ENCODE data around the gene NFYB.

NFYB gene

DNA sequence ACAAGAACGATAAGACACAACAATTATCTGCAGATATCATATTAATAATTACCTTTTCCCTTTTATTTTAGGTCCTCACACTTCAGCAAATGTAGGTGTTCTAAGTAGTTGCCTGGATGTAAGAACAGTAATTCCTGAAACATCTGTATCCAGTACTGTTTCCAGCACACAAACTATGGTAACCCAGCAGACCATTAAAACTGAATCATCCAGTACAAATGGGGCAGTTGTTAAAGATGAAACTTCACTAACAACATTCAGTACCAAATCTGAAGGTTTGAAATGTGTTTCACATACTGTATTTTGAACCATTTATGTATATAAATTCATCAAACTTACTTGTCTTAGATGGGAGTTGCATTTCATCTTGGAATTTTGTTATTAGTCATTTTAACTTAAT lies 42.7 kb downstream of the NFYB start:
- TF ChIP-seq, protein P1, sequence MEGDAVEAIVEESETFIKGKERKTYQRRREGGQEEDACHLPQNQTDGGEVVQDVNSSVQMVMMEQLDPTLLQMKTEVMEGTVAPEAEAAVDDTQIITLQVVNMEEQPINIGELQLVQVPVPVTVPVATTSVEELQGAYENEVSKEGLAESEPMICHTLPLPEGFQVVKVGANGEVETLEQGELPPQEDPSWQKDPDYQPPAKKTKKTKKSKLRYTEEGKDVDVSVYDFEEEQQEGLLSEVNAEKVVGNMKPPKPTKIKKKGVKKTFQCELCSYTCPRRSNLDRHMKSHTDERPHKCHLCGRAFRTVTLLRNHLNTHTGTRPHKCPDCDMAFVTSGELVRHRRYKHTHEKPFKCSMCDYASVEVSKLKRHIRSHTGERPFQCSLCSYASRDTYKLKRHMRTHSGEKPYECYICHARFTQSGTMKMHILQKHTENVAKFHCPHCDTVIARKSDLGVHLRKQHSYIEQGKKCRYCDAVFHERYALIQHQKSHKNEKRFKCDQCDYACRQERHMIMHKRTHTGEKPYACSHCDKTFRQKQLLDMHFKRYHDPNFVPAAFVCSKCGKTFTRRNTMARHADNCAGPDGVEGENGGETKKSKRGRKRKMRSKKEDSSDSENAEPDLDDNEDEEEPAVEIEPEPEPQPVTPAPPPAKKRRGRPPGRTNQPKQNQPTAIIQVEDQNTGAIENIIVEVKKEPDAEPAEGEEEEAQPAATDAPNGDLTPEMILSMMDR (IDR thresholded peaks at IDR 0.05; ENCODE audit: low read depth, low read length) = no peak

DNA sequence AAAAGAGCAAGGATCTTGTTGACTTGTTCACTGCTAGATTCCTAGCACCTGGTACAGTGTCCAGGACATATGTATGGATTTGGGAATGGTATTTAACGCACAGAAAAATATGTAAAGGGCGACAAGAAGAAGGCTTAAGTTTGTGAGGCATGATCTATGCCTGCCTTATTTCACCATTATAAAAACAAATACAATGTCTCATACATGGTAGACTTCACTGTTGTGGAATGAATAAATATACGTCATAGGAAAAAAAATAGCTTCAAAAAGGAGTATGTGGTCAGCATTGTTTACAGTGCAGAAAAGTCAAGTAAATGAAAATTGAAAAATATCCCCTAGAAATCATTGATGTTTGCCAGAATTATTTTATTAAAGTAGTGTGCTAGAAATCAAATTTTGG lies 43.7 kb downstream of the NFYB start:
- TF ChIP-seq, protein P1 (IDR thresholded peaks at IDR 0.05; ENCODE audit: low read depth, low read length) = no peak
- no peak overlapping the region for H3K4me3 ChIP-seq (ENCODE audit: low read depth, low read length)

More for the DNA sequence above, 42.7 kb downstream of the NFYB start:
- no peak overlapping the region for H3K4me3 ChIP-seq (ENCODE audit: low read depth, low read length)

DNA sequence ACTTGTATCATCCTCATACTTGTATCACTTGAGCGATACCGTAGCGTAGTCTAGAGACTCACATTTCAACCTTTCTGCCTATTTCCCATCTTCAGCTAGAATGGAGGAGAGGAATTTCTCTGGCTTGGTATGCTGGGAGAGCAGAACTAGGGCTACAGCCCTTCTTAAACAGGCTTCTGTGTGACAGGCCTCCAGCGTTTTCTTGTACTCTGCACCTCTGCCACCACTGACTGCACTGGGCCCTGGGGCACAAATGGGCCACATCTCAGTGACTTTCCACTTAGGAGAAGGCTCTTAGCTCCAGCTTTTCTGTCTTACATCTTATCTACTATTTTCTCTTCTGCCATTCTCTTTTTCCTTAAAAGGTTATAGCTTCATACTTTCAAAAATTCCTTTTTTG lies 46.9 kb downstream of the NFYB start:
- TF ChIP-seq, protein P1 (IDR thresholded peaks at IDR 0.05; ENCODE audit: low read depth, low read length) = no peak
- no peak overlapping the region for H3K4me3 ChIP-seq (ENCODE audit: low read depth, low read length)

DNA sequence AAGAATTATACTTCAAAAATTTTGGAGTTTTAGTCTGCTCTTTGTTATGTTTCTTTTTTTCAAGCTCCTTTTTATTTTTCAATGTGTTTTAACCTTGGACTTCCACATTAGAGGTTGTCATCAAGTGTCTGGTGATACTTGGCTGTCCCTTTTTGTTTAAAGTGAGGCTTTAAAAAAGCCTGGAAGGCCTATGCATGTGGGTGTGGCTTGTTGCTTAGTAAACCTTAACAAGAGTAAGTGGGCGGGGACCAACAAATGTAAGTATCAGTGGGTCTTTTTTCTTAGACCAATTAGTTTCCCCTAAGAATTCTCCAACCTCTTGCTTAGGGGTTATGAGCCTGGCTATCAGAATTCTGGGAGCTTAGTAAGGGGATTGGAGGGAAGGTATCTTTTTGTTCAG lies 47.3 kb downstream of the NFYB start:
- TF ChIP-seq, protein P1 (IDR thresholded peaks at IDR 0.05; ENCODE audit: low read depth, low read length) = no peak

DNA sequence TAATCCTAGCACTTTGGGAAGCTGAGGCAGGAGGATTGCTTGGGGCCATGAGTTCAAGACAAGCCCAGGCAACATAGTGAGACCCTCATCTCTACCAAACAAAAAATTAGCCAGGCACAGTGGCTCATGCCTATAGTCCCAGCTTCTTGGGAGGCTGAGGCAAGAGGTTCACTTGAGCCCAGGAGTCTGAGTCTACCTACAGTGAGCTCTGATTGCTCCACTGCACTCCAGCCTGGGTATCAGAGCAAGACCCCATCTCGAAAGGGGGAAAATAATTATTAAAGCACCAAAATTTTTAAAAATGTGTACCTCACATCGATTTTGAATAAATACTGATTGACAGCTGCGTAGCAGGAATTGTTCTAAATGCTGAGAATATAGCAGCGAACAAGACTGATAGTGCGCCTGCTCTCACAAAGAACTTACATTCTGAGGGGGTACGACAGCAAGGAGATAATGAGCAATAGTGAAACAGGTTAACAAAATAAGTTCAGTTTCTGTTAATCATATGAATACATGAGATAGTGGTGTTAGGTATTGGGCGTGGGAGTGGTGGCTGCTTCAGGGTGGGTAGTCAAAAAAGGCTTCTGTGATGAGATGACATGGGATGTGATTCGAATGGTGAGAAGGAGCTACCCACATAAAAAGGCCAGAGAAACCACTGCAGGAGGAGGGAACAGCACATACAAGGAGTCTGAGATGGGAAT lies 54.1 kb downstream of the NFYB start:
- H3K4me3 ChIP-seq (ENCODE audit: low read depth, low read length) = no peak overlapping the region

More for the DNA sequence above, 47.3 kb downstream of the NFYB start:
- no peak overlapping the region for H3K4me3 ChIP-seq (ENCODE audit: low read depth, low read length)

DNA sequence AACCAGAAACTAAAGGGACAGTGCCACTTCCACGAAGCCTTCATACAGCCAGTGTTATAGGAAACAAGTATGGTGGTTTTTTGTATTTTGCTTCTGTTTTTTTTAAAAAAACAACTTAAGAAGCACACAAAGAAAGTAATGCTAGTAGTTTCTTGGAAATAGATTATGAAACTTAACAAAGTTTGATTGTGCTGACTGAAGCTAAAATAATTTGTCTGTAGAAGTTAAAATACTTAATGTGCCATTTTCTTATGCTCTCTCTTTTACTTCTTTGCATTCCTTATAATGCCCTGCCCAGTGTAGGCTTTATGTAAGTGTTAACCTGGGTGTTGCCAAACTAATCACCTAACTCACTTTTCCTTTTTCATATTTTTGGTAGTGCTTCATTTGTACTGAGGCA lies 57.2 kb downstream of the NFYB start:
- TF ChIP-seq, protein P1 (IDR thresholded peaks at IDR 0.05; ENCODE audit: low read depth, low read length) = no peak
- H3K4me3 ChIP-seq (ENCODE audit: low read depth, low read length) = no peak overlapping the region

More for the DNA sequence above, 54.1 kb downstream of the NFYB start:
- TF ChIP-seq, protein P1 (IDR thresholded peaks at IDR 0.05; ENCODE audit: low read depth, low read length) = no peak

DNA sequence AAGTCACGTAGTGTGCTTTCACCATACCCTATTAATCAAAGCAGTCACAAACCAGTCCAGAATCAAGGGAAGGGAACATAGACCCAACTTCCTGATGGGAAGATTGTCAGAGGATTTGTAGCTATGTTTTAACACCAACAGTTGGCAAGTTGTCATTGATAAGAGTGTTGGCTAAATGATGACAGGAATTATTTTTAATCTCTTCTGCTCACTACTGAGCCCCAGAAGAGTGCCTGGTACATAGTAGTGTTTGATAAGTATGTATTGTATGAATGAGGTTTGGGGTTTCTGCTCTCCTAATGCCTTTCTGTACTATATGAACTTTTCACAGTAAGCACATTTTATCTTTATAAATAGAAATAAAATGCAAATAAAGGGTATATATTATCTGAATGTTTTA lies 59.0 kb downstream of the NFYB start:
- TF ChIP-seq, protein P1 (IDR thresholded peaks at IDR 0.05; ENCODE audit: low read depth, low read length) = no peak

More for the DNA sequence above, 59.0 kb downstream of the NFYB start:
- H3K4me3 ChIP-seq (ENCODE audit: low read depth, low read length) = no peak overlapping the region

All from WI38 (cell line).